Cardiac muscle cell (in vitro differentiated cells and primary cell): ENCODE results near the gene GRK3. TPM values are rescaled to one million over a fixed set of nuclear protein-coding genes. Genes with fewer than 3 reads are reported as not detected.
A peak's percentile ranks its signal among the peaks of the same experiment; 100 is the strongest.

Source experiments
- DNase-seq, 2 donors: peaks; one replicate each; pipeline versions ENCODE4 v3.0.0 to v3.0.0-alpha.2; 2010 to 2017; ENCODE audit warnings: low read depth in 1 of 2, low spot score in 1 of 2
- H3K27ac ChIP-seq: fragments of 200-600 bp; sonication (generic); 2 replicates; pipeline ENCODE4 v1.5.1; 2016
- H3K27me3 ChIP-seq: fragments of 200-600 bp; sonication (generic); 2 replicates; pipeline ENCODE4 v1.6.0; 2016; ENCODE audit warnings: control low read depth
- H3K36me3 ChIP-seq: fragments of 200-600 bp; sonication (generic); 2 replicates; pipeline ENCODE4 v1.5.1; 2016; ENCODE audit warnings: control low read depth
- H3K4me1 ChIP-seq: fragments of 200-600 bp; sonication (generic); 2 replicates; pipeline ENCODE4 v1.8.1; 2017; ENCODE audit warnings: low read depth, mild to moderate bottlenecking, mixed run types
- H3K4me3 ChIP-seq: fragments of 200-600 bp; sonication (generic); 2 replicates; pipeline ENCODE4 v1.5.1; 2016; ENCODE audit warnings: mild to moderate bottlenecking
- H3K9me3 ChIP-seq: fragments of 200-600 bp; sonication (generic); 2 replicates; pipeline ENCODE4 v1.5.1; 2017; ENCODE audit warnings: low read depth, mild to moderate bottlenecking, control low read depth
- polyA plus RNA-seq: library from polyadenylated mRNA; unstranded; fragments of >200 nt; fragmentation: Nextera tagmentation; extraction: Ambion mirVana; gene quantifications from 2 replicates; pipeline ENCODE4 v1.2.1, GENCODE V29; 2016
- total RNA-seq: library from RNA; depleted of rRNA; stranded (reverse); fragments of >200 nt; gene quantifications from 2 replicates; pipeline ENCODE4 v1.2.3, GENCODE V29; 2016
- TF ChIP-seq, protein P1 (sequence below): IDR thresholded peaks from 2 replicates; pipeline ENCODE4 v1.5.1; 2012; ENCODE audit warnings: low read depth, mild to moderate bottlenecking, low read length

Gene GRK3
- total and polyA plus RNA-seq, 2 experiments from 2014 or later, result 5.7 to 10.5 TPM

DNA sequence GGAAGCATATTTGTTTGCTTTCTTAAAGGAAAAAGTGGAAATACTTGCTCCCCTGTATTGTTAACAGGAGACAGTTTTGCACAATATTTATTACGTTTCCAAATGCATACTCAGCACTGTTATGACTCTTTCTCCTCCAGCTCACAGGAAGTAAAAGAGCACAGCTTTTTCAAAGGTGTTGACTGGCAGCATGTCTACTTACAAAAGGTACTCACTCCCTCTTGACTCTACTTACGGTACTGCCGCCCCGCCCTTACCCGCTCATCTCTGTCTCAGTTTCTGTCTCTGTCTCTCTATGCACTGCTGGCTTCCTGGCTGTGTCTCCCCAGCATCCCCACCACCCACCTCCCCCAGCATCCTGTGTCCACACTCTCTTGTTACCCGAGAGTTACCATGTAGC lies 145.3 kb downstream of the GRK3 start:
- no peaks in the 10 kb centered on the region for H3K27me3 ChIP-seq
- H3K4me1 ChIP-seq, result peaks cover 44% of the 10 kb centered on the region
- no peak overlapping the region for H3K27ac ChIP-seq
- H3K4me3 ChIP-seq, result no peak overlapping the region
- TF ChIP-seq, protein P1, sequence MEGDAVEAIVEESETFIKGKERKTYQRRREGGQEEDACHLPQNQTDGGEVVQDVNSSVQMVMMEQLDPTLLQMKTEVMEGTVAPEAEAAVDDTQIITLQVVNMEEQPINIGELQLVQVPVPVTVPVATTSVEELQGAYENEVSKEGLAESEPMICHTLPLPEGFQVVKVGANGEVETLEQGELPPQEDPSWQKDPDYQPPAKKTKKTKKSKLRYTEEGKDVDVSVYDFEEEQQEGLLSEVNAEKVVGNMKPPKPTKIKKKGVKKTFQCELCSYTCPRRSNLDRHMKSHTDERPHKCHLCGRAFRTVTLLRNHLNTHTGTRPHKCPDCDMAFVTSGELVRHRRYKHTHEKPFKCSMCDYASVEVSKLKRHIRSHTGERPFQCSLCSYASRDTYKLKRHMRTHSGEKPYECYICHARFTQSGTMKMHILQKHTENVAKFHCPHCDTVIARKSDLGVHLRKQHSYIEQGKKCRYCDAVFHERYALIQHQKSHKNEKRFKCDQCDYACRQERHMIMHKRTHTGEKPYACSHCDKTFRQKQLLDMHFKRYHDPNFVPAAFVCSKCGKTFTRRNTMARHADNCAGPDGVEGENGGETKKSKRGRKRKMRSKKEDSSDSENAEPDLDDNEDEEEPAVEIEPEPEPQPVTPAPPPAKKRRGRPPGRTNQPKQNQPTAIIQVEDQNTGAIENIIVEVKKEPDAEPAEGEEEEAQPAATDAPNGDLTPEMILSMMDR, result no peak
- no peaks in the 10 kb centered on the region for H3K9me3 ChIP-seq
- no peaks in the 10 kb centered on the region for H3K36me3 ChIP-seq
- DNase-seq, result no peak

DNA sequence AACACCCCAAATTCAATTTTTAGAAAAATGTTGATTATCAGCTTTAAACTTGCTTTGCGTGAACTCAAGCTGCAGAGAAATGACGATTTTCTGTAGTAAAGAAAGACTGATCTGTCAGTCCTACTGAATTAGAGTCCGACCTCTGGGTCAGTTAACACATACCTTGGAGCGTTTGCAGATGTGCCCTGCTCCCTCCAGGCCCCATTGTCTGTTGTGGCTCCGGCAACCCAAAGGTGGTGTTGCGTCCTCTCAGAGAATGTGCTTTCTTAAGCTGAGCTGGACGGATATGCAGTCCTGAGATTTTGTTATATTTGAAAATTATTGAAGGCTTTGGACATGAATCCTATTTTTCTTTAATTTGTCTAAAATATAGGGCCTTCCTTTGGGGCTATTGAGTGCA lies 146.0 kb downstream of the GRK3 start:
- TF ChIP-seq, protein P1, result no peak
- H3K27me3 ChIP-seq, result no peaks in the 10 kb centered on the region
- DNase-seq, result no peak

DNA sequence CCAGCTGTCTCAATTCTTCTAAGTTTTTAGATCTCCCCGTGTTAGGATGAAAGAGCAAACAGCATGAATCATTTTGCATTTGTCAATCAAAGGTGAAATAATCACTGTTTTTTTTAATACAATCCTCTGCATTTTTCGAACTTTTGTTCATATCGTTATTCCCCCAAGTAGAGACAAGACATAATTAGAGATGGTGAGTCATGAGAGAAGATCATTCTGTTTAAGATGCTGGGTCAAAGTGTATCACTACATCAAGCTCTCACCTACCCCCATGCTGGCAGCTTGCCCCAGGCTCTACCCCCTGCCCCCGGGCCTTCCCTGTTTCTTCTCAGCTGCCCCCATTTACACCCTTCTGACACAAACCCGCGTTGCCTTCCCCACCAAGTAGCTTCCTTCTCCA lies 147.0 kb downstream of the GRK3 start:
- H3K27ac ChIP-seq, result peak overlapping the region; percentile 18
- H3K4me1 ChIP-seq, result peaks cover 34% of the 10 kb centered on the region
- H3K36me3 ChIP-seq, result no peaks in the 10 kb centered on the region
- no peak overlapping the region for H3K4me3 ChIP-seq
- H3K27me3 ChIP-seq, result no peaks in the 10 kb centered on the region
- TF ChIP-seq, protein P1, result no peak
- no peak for DNase-seq
- H3K9me3 ChIP-seq, result no peaks in the 10 kb centered on the region

More for the DNA sequence above, 146.0 kb downstream of the GRK3 start:
- Histone ChIP-seq H3K4me3 (no peak overlapping the region), H3K36me3 (no peaks in the 10 kb centered on the region), H3K9me3 (no peaks in the 10 kb centered on the region), H3K27ac (no peak overlapping the region), H3K4me1 (peaks cover 41% of the 10 kb centered on the region)

DNA sequence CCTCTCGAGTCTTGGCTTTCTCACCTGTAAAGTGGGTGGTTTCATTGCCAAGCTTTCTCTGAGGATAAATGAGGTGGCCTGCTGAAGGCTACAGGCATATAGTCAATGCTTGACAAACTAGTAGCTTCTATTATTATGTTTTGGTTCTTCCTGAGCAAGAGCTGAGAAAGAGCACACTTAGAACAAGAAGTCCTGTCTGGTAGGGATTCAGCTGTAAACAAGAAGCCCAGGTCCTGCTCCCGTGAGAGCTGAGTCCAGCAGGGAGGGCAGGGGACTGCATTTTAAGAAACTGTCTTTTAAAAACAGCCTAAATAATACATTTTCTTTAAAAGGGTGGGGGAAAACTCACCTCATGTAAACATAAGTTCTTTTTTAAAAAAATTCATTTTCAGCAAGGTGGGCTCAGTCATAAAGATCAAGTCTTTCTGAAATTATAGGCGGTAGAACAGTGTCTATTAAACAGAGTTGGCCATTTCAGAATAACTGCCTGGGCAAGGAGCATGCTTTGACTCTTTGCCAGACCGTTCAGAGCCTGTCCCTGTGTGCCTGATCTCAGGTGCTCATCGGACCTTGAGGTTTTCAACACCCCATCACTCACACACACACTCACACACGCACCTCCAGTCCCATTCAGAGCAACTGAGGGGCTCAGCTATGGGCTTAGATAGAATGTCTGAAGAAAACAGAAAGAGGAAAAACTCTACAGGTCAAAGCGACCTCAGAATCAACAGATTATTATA lies 148.4 kb downstream of the GRK3 start:
- no peak for DNase-seq
- Histone ChIP-seq H3K27ac (peak overlapping the region; percentile 49), H3K27me3 (no peaks in the 10 kb centered on the region), H3K9me3 (no peaks in the 10 kb centered on the region), H3K4me1 (peaks cover 37% of the 10 kb centered on the region), H3K4me3 (no peak overlapping the region), H3K36me3 (no peaks in the 10 kb centered on the region)
- TF ChIP-seq, protein P1, result no peak

DNA sequence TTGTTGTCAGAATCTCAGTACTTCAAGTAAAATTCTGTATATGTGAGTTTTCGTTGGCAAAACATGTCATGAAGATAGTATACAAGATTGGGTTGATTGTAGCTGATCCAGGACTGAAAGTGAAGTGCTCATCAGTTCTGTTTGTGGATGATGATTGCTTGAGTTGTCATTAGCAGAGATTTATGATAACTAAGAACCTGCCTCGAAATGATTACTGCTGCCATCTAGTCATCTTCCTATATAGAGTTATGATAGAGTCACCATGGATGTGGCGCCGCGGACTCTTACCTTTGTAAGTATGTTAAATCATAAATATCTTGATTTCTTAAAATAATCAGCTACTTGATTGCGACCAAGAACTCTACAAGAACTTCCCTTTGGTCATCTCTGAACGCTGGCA lies 149.6 kb downstream of the GRK3 start:
- Histone ChIP-seq H3K4me1 (peaks cover 50% of the 10 kb centered on the region), H3K9me3 (no peaks in the 10 kb centered on the region), H3K4me3 (no peak overlapping the region), H3K36me3 (no peaks in the 10 kb centered on the region), H3K27ac (peak overlapping the region; percentile 56), H3K27me3 (no peaks in the 10 kb centered on the region)
- TF ChIP-seq, protein P1, result no peak
- no peak for DNase-seq
